Caki2 (cell line): ENCODE results near the gene MVK. TPM values are rescaled to one million over a fixed set of nuclear protein-coding genes. Genes with fewer than 3 reads are reported as not detected.

ENCODE experiments used
- DNase-seq: peaks from one replicate; pipeline ENCODE4 v3.0.0-alpha.2; 2015; ENCODE audit warnings: low read depth
- in situ Hi-C: cut with HindIII; loops from 2 replicates; pipeline ENCODE4 v1.10.0; 2016; ENCODE audit warnings: low sequenced_read_pairs, low pct_unique_long_range_greater_than_20kb, mixed read lengths
- total RNA-seq: library from RNA; depleted of rRNA; stranded (reverse); fragments of >200 nt; shearing (Covaris generic); gene quantifications from 2 replicates; pipeline ENCODE4 v1.2.3, GENCODE V29; 2014; ENCODE audit warnings: low replicate concordance

Gene MVK
- total RNA-seq, 1 experiment from 2014 or later, result 31.5 TPM

DNA sequence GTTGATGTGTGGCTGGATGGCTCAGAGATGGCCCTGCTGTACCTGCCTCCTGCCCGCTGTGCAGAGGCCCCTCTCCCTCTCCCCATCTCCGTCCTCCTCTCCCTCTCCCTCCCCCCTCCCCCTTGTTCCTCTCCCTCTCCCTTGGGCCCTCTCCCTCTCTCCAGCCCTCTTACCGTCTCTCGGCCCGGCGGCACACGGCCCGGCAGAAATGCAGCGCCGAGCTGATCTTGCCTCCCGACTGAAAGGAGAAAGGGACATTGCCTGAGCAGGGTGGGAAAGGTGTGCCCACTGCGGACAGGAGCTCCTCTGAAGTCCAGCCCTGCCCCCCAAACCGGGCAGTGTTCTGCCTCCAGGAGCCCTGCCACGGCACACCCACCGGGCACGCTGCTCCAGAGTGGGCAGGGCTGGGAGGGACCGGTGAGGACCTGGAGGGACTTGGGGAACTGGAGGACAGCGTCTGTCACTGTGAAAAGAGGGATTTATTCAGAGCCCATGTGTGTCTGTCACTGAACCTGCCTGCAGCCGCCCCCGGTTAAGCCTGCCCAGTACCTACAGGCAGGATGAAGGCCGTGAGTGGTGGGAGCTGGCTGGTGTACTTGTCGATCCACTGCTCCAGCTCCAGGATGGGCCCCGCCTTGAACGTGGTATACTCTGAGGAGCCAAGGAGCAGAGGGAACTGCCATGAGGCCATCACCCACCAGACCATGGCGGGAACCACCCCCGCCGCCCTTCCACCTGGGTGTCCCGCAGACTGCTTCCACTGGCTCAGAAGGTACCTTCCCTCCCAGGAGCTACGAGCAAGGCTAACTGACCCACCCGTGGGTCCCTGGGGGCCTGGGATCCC is 12.5 kb upstream of the MVK start:
- no peak for DNase-seq
- in situ Hi-C loops, result no loop called here

GRCh38 chr12:109561711-109562030 is 11.9 kb upstream of the MVK start:
- DNase-seq, result no peak
- in situ Hi-C loops, result no loop called here

- DNase-seq, result no peak
- in situ Hi-C loops, result no loop called here
Observed at GRCh38 chr12:109562871-109563270, 10.7 kb upstream of the MVK start.

- in situ Hi-C loops, result no loop called here
- no peak for DNase-seq
Observed at GRCh38 chr12:109563291-109564284, 10.0 kb upstream of the MVK start.

DNA sequence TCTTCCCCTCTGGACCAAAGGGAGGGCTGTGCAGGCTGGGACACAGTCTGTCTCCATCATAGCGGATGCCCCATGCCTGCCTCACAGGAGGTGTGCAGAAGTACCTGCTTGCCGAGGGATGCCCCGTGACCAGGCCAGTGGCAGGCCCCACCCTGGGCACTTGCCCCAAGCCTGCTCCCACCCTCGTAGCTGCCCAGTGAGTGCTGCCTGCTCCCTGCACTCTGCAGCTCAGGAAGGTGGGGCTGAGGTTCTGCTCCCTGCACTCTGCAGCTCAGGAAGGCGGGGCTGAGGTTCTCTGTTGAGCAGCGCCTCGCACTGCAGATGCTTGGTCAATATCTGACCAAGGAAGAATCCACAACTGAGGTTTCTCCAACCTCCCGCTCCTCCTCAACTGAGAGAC is 7.2 kb upstream of the MVK start:
- DNase-seq, result no peak
- in situ Hi-C loops, result no loop called here

DNA sequence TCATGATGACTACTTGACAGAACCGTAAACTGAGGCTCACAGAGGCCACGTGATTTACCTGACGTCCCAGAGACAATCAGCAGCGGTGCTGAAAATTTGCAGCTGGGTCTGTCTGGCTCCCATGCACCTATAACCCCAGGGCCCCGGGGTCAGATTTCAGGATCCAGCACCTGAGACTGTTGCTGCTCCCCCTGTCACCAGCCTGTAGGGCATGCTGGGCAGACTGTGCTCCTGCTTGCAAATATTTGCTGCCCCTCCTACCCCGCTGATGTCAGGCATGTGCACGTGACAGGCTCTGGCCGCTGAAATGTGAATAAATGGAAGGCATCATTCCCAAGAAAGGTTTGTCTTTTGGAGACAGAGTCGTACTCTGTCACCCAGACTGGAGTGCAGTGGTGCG is 6.3 kb upstream of the MVK start:
- DNase-seq, result no peak
- in situ Hi-C loops, result no loop called here

DNA sequence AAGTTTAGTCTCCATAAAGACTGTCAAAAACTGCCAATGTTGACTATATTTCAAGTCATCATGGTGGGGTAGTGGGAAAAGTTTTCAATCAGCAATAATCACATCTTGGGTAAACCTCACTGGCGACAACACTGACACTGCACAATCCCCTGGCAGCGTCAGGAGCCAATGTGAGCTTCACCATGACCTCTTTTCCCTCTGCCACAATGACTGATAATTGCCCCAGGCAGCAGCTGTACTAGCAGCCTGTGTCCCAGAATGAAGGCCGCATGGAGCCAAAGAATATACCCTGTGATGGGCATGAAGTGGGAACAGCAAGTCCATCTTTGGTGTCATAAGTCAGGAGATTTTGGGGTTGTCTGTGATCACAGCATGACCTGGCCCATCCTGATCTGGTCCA is 5.6 kb upstream of the MVK start:
- in situ Hi-C loops, result no loop called here

DNA sequence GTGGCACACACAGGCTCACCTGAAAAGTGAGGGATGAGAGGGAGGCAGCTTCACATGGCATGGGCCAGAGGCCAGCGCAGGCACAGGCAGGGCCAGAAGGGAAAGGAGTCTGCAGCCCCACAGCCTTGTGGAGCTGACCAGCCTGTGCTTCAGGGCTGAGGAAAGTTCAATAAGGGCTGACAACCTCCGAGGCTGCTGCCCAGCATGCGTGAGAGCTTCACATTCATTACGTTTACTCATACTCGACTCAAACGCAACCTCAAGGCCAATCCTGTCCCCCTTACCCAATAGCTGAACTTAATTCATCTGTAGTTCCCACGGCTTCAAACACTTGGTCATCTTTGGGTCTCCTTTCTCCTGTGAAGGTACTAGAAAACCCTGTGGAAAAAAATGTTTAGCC is 5.1 kb upstream of the MVK start:
- in situ Hi-C loops, result no loop called here

More for the DNA sequence above, 5.6 kb upstream of the MVK start:
- DNase-seq, result no peak

GRCh38 chr12:109571773-109572505 is 1.7 kb upstream of the MVK start:
- in situ Hi-C loops, result no loop called here
- no peak for DNase-seq

More for the DNA sequence above, 5.1 kb upstream of the MVK start:
- no peak for DNase-seq

- no peak for DNase-seq
- in situ Hi-C loops, result no loop called here
Observed at GRCh38 chr12:109572506-109572845, 1.1 kb upstream of the MVK start.

GRCh38 chr12:109573914-109574244 is 285 bp downstream of the MVK start:
- in situ Hi-C loops, result no loop called here

DNA sequence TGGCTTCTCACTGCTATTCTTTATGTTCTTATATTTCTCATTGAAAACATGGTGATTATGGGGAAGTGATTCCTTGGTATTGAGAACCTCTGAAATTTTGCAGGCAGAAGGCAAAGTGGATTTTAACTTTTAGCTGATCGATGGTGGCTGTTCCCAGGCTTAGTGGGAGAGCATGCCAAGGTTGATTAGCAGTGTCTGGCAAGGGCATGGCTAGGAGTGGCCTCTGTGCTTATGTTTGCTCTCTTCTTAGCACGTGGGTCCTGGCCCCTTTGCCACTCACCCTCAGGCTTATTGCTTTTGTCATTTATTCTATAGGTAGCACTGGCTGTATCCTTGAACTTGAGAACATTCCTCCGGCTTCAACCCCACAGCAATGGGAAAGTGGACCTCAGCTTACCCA is 2.1 kb downstream of the MVK start:
- no peak for DNase-seq
- in situ Hi-C loops, result no loop called here

More at GRCh38 chr12:109573914-109574244, 285 bp downstream of the MVK start:
- DNase-seq, result no peak

- DNase-seq, result no peak
Observed at GRCh38 chr12:109577311-109577710, 3.7 kb downstream of the MVK start.

DNA sequence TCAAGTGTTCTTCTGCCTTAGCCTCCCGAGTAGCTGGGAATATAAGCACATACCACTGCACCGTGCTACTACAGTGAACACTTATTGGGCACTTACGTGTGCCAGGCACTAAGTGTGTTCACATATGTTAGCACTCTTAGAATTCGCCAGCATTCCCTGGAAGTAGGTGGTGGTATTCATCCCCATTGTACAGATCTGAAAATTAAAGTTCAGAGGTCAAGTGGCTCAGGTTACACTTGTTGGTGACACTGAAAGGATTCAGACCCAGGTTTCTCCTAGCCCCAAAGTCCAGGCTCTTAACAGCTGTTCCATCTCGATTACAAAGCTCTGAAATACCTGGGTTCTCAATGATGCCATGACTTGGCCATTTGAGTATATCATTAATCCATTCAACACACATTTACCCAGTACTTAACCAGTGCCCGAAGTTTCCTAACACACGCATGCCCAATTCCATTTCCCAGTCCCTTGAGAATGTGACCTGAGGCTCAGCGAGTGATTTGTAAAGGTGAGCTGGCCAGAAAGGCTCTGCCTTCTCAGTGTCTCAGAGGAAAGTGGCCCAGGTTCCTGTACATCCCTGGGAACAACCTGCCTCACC is 4.8 kb downstream of the MVK start:
- in situ Hi-C loops, result no loop called here
- no peak for DNase-seq

More at GRCh38 chr12:109577311-109577710, 3.7 kb downstream of the MVK start:
- in situ Hi-C loops, result no loop called here

DNA sequence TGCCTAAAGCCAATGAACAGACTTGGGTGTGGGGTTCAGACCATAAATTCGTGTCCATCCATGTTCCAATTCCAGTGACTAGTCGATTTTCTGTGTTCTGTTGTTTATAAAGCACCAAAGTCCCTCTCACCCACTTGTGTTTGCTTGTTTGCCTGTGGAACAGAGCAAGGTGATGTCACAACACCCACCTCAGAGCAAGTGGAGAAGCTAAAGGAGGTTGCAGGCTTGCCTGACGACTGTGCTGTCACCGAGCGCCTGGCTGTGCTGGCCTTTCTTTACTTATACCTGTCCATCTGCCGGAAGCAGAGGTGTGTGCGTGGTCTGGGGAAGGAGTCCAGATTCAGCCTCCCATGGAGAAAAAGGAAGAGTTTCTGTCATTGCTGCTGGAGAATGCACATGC is 6.0 kb downstream of the MVK start:
- DNase-seq, result no peak
- in situ Hi-C loops, result no loop called here

DNA sequence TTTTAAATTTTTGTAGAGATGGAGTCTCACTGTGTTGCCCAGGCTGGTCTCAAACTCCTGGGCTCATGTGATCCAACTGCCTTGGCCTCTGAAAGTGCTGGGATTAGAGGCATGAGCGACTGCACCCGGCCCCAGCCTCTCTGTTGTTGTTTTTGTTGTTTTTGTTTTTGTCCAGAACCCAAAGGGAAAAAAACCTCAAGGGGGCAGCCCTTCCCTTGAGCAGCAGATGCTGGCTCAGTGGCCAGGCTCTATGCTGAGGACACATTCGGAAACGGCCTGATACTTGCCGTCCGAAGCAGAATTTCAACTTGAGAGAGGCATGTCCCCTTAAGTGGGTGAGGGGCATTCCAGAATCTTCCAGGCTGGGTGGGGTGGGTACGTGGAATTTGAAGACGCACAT is 6.7 kb downstream of the MVK start:
- in situ Hi-C loops, result no loop called here
- DNase-seq, result no peak

GRCh38 chr12:109580684-109581333 is 7.2 kb downstream of the MVK start:
- in situ Hi-C loops, result no loop called here
- no peak for DNase-seq

DNA sequence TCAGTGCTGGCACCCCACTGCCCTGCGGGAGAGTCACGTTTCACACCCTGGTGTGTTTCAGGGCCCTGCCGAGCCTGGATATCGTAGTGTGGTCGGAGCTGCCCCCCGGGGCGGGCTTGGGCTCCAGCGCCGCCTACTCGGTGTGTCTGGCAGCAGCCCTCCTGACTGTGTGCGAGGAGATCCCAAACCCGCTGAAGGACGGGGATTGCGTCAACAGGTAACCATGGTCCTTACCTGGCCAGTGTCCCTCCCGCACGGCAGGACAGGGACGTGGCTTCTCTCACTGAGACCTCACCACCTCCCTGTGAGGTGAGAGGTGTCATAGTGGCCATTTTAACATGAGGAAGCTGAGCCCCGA is 7.7 kb downstream of the MVK start:
- in situ Hi-C loops, result no loop called here
- no peak for DNase-seq
